ENCODE results near the gene KIAA1755. TPM values are rescaled to one million over a fixed set of nuclear protein-coding genes. Genes with fewer than 3 reads are reported as not detected.
A peak's percentile ranks its signal among the peaks of the same experiment; 100 is the strongest.

KIAA1755 gene
- total and polyA plus RNA-seq, 9 of the 15 experiments (the other 6 are each of a cell fraction or from before 2014, with no cell fraction given): not detected

DNA sequence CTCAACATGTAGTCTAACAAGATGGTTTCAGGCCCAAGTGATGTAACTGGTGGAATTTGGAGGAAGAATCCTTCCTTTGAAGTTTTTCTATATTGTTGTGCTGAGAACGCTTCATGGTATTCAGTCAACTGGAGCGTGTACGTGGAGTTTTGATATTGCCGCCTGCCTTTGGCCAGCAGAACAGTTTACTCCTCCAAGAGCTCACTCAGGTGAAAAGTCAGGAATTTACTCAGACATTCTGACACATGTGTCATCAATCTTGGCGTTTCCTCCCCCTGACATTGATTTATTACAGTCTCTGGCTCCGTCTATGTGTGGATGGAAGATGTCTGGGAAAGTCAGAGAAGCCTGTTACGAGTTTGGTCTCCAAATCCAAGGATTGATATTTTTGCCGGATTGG lies 76.4 kb downstream of the KIAA1755 start (continued):
- TF ChIP-seq, protein P1, sequence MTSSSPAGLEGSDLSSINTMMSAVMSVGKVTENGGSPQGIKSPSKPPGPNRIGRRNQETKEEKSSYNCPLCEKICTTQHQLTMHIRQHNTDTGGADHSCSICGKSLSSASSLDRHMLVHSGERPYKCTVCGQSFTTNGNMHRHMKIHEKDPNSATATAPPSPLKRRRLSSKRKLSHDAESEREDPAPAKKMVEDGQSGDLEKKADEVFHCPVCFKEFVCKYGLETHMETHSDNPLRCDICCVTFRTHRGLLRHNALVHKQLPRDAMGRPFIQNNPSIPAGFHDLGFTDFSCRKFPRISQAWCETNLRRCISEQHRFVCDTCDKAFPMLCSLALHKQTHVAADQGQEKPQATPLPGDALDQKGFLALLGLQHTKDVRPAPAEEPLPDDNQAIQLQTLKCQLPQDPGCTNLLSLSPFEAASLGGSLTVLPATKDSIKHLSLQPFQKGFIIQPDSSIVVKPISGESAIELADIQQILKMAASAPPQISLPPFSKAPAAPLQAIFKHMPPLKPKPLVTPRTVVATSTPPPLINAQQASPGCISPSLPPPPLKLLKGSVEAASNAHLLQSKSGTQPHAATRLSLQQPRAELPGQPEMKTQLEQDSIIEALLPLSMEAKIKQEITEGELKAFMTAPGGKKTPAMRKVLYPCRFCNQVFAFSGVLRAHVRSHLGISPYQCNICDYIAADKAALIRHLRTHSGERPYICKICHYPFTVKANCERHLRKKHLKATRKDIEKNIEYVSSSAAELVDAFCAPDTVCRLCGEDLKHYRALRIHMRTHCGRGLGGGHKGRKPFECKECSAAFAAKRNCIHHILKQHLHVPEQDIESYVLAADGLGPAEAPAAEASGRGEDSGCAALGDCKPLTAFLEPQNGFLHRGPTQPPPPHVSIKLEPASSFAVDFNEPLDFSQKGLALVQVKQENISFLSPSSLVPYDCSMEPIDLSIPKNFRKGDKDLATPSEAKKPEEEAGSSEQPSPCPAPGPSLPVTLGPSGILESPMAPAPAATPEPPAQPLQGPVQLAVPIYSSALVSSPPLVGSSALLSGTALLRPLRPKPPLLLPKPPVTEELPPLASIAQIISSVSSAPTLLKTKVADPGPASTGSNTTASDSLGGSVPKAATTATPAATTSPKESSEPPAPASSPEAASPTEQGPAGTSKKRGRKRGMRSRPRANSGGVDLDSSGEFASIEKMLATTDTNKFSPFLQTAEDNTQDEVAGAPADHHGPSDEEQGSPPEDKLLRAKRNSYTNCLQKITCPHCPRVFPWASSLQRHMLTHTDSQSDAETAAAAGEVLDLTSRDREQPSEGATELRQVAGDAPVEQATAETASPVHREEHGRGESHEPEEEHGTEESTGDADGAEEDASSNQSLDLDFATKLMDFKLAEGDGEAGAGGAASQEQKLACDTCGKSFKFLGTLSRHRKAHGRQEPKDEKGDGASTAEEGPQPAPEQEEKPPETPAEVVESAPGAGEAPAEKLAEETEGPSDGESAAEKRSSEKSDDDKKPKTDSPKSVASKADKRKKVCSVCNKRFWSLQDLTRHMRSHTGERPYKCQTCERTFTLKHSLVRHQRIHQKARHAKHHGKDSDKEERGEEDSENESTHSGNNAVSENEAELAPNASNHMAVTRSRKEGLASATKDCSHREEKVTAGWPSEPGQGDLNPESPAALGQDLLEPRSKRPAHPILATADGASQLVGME (CRISPR knock-in tag; IDR thresholded peaks at IDR 0.05): no peak
- no peak for TF ChIP-seq FOXM1 (IDR thresholded peaks at IDR 0.05; ENCODE audit: low read depth)
- no peak for TF ChIP-seq FOXM1 (CRISPR knock-in tag; IDR thresholded peaks at IDR 0.05; ENCODE audit: low read depth)
- peak; percentile 99 for TF ChIP-seq MEIS2 (IDR thresholded peaks at IDR 0.05; ENCODE audit: partially characterized antibody)
- TF ChIP-seq, protein P2, sequence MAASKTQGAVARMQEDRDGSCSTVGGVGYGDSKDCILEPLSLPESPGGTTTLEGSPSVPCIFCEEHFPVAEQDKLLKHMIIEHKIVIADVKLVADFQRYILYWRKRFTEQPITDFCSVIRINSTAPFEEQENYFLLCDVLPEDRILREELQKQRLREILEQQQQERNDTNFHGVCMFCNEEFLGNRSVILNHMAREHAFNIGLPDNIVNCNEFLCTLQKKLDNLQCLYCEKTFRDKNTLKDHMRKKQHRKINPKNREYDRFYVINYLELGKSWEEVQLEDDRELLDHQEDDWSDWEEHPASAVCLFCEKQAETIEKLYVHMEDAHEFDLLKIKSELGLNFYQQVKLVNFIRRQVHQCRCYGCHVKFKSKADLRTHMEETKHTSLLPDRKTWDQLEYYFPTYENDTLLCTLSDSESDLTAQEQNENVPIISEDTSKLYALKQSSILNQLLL (CRISPR knock-in tag; IDR thresholded peaks at IDR 0.05; ENCODE audit: borderline replicate concordance): no peak
- no peak for TF ChIP-seq CREB3 (tag; conservative IDR thresholded peaks at IDR 0.05; ENCODE audit: low read depth)
- no peak for TF ChIP-seq ZNF77 (CRISPR knock-in tag; IDR thresholded peaks at IDR 0.05)
- 0 out of 2 replicates have a peak, but pooled peaks have one; percentile 31 for TF ChIP-seq SMAD4 (CRISPR knock-in tag; conservative IDR thresholded peaks at IDR 0.05)
- no peak for TF ChIP-seq STAT5A (IDR thresholded peaks at IDR 0.05; ENCODE audit: borderline replicate concordance, low read length)
- no peak for TF ChIP-seq HEY1 (CRISPR knock-in tag; IDR thresholded peaks at IDR 0.05; ENCODE audit: borderline replicate concordance)
- TF ChIP-seq SMAD2 (IDR thresholded peaks at IDR 0.05; ENCODE audit: low read depth, low read length): no peak
- no peak for TF ChIP-seq RFX1 (IDR thresholded peaks at IDR 0.05)
- TF ChIP-seq, protein P3, sequence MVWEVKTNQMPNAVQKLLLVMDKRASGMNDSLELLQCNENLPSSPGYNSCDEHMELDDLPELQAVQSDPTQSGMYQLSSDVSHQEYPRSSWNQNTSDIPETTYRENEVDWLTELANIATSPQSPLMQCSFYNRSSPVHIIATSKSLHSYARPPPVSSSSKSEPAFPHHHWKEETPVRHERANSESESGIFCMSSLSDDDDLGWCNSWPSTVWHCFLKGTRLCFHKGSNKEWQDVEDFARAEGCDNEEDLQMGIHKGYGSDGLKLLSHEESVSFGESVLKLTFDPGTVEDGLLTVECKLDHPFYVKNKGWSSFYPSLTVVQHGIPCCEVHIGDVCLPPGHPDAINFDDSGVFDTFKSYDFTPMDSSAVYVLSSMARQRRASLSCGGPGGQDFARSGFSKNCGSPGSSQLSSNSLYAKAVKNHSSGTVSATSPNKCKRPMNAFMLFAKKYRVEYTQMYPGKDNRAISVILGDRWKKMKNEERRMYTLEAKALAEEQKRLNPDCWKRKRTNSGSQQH (CRISPR knock-in tag; IDR thresholded peaks at IDR 0.05): no peak
- peak; percentile 45; the same call in 1 of the 2 replicates for TF ChIP-seq LEF1 (IDR thresholded peaks at IDR 0.05)
- no peak for TF ChIP-seq ZNF780A (CRISPR knock-in tag; IDR thresholded peaks at IDR 0.05)

Data from K562 (cell line).